ENCODE measurements around the gene MTUS2. TPM values are rescaled to one million over a fixed set of nuclear protein-coding genes. Genes with fewer than 3 reads are reported as not detected.

MTUS2 gene
- total RNA-seq, 1 experiment from 2014 or later = 0.35 TPM

DNA sequence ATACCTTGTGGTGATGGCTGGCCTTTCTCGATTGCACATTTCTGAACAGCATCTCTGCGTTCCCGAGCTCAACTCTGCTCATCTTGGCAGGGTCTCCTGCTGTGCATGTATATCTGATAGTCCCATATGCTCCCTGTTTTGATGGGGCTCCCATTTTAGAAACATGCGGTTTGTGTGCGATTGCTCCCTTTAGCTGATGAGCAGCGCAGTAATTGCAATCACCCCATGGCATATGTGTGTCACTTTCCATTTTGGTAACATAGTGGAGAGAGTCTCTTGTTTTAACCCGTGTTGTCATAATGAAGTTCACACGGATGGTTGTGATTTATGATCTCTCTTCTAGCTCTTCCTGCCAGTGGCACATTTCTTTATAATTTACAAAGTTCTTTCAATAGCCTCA is 144.7 kb downstream of the MTUS2 start:
- no peak overlapping the region for H2BK20ac ChIP-seq (ENCODE audit: low read depth, low read length, poor library complexity, severe bottlenecking)
- WGBS (ENCODE audit: extremely low coverage, insufficient read length, low lambda C conversion rate) = no CpG with 5 or more reads among the region's 8 CpGs
- no peaks in the 10 kb centered on the region for H3K36me3 Mint-ChIP-seq (ENCODE audit: insufficient read depth in 1 of 3, low read depth in 3 of 3)

More for the DNA sequence above, 144.7 kb downstream of the MTUS2 start:
- no peak overlapping the region for H3K56ac ChIP-seq (ENCODE audit: insufficient read length, low read depth, low read length)
- no peaks in the 10 kb centered on the region for H3K9me3 Mint-ChIP-seq
- no peak overlapping the region for H3K18ac ChIP-seq (ENCODE audit: insufficient read length, low read depth, low read length)
- no peaks in the 10 kb centered on the region for H3K4me1 ChIP-seq (ENCODE audit: insufficient read depth, low read length)
- no peak overlapping the region for H3K14ac ChIP-seq (ENCODE audit: insufficient read depth, low read length)
- no peak overlapping the region for H2AFZ ChIP-seq (ENCODE audit: low read length)
- no peaks in the 10 kb centered on the region for H3K79me1 ChIP-seq (ENCODE audit: insufficient read depth, low read depth, low read length, poor library complexity, severe bottlenecking)
- no peak overlapping the region for H3T11ph ChIP-seq (ENCODE audit: low read length)
- no peak overlapping the region for H2BK5ac ChIP-seq (ENCODE audit: insufficient read length, low read length)
- no peak overlapping the region for H2BK120ac ChIP-seq (ENCODE audit: low read depth, low read length, poor library complexity, severe bottlenecking)
- no peaks in the 10 kb centered on the region for H3K9me3 ChIP-seq (ENCODE audit: control insufficient read depth, low read depth, low read length)
- no peaks in the 10 kb centered on the region for H3K23me2 ChIP-seq (ENCODE audit: insufficient read length, low read depth, low read length, poor library complexity, severe bottlenecking)
- H3K79me2 ChIP-seq (ENCODE audit: insufficient read depth, low read length) = no peaks in the 10 kb centered on the region
- H3K4me3 Mint-ChIP-seq = no peak overlapping the region
- H3K4me2 ChIP-seq (ENCODE audit: insufficient read depth, insufficient read length, low read length) = no peak overlapping the region
- H3K4me1 Mint-ChIP-seq = no peaks in the 10 kb centered on the region
- H3K4ac ChIP-seq (ENCODE audit: low read depth, low read length) = no peak overlapping the region
- H3K9ac ChIP-seq (ENCODE audit: extremely low read depth, insufficient read length, low read length) = no peak overlapping the region
- no peak overlapping the region for H3K27ac Mint-ChIP-seq
- H4K91ac ChIP-seq (ENCODE audit: insufficient read length, low read depth, low read length) = no peak overlapping the region
- H2AK5ac ChIP-seq (ENCODE audit: insufficient read length, low read length) = no peak overlapping the region
- H3K27me3 ChIP-seq (ENCODE audit: insufficient read depth, low read length) = no peaks in the 10 kb centered on the region
- H3K27ac ChIP-seq (ENCODE audit: insufficient read length, low read depth, low read length) = no peak overlapping the region
- no peak overlapping the region for H3K23ac ChIP-seq (ENCODE audit: insufficient read length, low read depth, low read length)
- peaks cover 3% of the 10 kb centered on the region for H3K27me3 Mint-ChIP-seq (ENCODE audit: low read depth)
- H4K20me1 ChIP-seq (ENCODE audit: control insufficient read depth, insufficient read depth, insufficient read length) = no peaks in the 10 kb centered on the region
- TF ChIP-seq CTCF (conservative IDR thresholded peaks at IDR 0.05) = no peak
- no peak for DNase-seq
- no peak overlapping the region for H2BK12ac ChIP-seq (ENCODE audit: insufficient read length, low read depth, low read length)
- H4K5ac ChIP-seq (ENCODE audit: insufficient read length, low read depth, low read length) = no peak overlapping the region
- no peak overlapping the region for H2BK15ac ChIP-seq (ENCODE audit: low read depth, low read length)
- H4K8ac ChIP-seq (replicated peaks; ENCODE audit: insufficient read length, low read depth, low read length) = no peak overlapping the region

Measured in H9 (cell line).